Endothelial cell of umbilical vein (primary cell): Measurements from ENCODE around the gene CARMIL1. TPM values are rescaled to one million over a fixed set of nuclear protein-coding genes. Genes with fewer than 3 reads are reported as not detected.

ENCODE experiments used
- BruUV-seq: library from RNA; stranded (reverse); fragments of 400-500 nt; replicated peaks from 2 replicates; lab custom pipeline; 2021; lab: Mats Ljungman, UMichigan
- CTCF ChIA-PET: fragments of 300-600, 350-600 bp; sonication (Branson Sonifier 250); formaldehyde crosslinking; loops from one replicate; lab custom pipeline; 2021; ENCODE audit warnings: antibody characterized with exemption, inconsistent platforms; lab: Charles Lee
- POLR2A ChIA-PET: fragments of 300-600, 350-600 bp; sonication (Branson Sonifier 250); formaldehyde crosslinking; loops from one replicate; lab custom pipeline; 2021; ENCODE audit warnings: antibody characterized with exemption, inconsistent platforms; lab: Charles Lee
- DNase-seq: peaks from one replicate; pipeline ENCODE4 v3.0.0-alpha.2; 2011; ENCODE audit warnings: low read depth, low spot score
- FAIRE-seq: peaks from 2 replicates; lab custom pipeline; 2011; peaks lifted over from hg19 to GRCh38; lab: Jason Lieb, UNC
- H2AFZ ChIP-seq: 2 replicates; pipeline ENCODE4 v1.6.0; 2012; ENCODE audit warnings: low read depth, low read length, control low read depth, inconsistent platforms
- H3K27ac ChIP-seq: 2 replicates; pipeline ENCODE4 v1.5.1; 2011; ENCODE audit warnings: low read depth, mild to moderate bottlenecking, control low read depth, low read length, moderate library complexity; ENCODE audit not compliant: insufficient read depth
- H3K27me3 ChIP-seq, 2 experiments: 2 replicates each; pipeline versions ENCODE4 v1.6.0 to v1.6.1; 2011; ENCODE audit warnings: low read length in 2 of 2, mixed read lengths in 1 of 2; ENCODE audit not compliant: control insufficient read depth in 2 of 2, insufficient read depth in 2 of 2
- H3K36me3 ChIP-seq, 2 experiments: 2 replicates in 1 of 2; 3 replicates in 1 of 2; pipeline ENCODE4 v1.5.1; 2011; ENCODE audit warnings: low read length in 2 of 2, mild to moderate bottlenecking in 1 of 2, moderate library complexity in 1 of 2; ENCODE audit not compliant: control insufficient read depth in 2 of 2, insufficient read depth in 2 of 2; ENCODE audit errors: extremely low read depth in 1 of 2
- H3K4me1 ChIP-seq: 3 replicates; pipeline ENCODE4 v1.5.1; 2011; ENCODE audit warnings: mild to moderate bottlenecking, low read length; ENCODE audit not compliant: control insufficient read depth, insufficient read depth; ENCODE audit errors: extremely low read depth
- H3K4me2 ChIP-seq: 2 replicates; pipeline ENCODE4 v1.6.1; 2011; ENCODE audit warnings: low read length, control low read depth, mixed read lengths; ENCODE audit not compliant: insufficient read depth
- H3K4me3 ChIP-seq, 3 experiments: fragments of 200-600 bp in 1 of 3; sonication (generic), shearing (Covaris generic) in 1 of 3; replicated peaks in 1 of 3; 2 replicates each; pipeline ENCODE4 v1.5.1; 2011 to 2016; ENCODE audit warnings: control low read depth in 3 of 3, low read length in 3 of 3, mild to moderate bottlenecking in 2 of 3, inconsistent platforms in 1 of 3, low read depth in 1 of 3, moderate library complexity in 1 of 3; ENCODE audit not compliant: insufficient read depth in 1 of 3
- H3K79me2 ChIP-seq: 2 replicates; pipeline ENCODE4 v1.6.0; 2012; ENCODE audit warnings: low read length, inconsistent platforms; ENCODE audit not compliant: control insufficient read depth, insufficient read depth
- H3K9ac ChIP-seq: replicated peaks from 2 replicates; pipeline ENCODE3; 2011; ENCODE audit warnings: low read length, control low read depth; ENCODE audit not compliant: insufficient read depth; ENCODE audit errors: extremely low read depth
- H3K9me1 ChIP-seq: replicated peaks from 3 replicates; pipeline ENCODE4 v1.6.0; 2011; ENCODE audit warnings: mild to moderate bottlenecking, low read length; ENCODE audit not compliant: control insufficient read depth, insufficient read depth; ENCODE audit errors: extremely low read depth
- H3K9me3 ChIP-seq: replicated peaks from 2 replicates; pipeline ENCODE4 v1.5.1; 2012; ENCODE audit warnings: low read length, inconsistent platforms; ENCODE audit not compliant: control insufficient read depth, insufficient read depth
- H4K20me1 ChIP-seq: replicated peaks from 2 replicates; pipeline ENCODE3; 2011; ENCODE audit warnings: mild to moderate bottlenecking, low read length; ENCODE audit not compliant: control insufficient read depth, insufficient read depth; ENCODE audit errors: extremely low read depth
- EZH2 ChIP-seq: IDR thresholded peaks from 2 replicates; pipeline ENCODE4 v1.6.1; 2012; ENCODE audit warnings: borderline replicate concordance, low read depth, mild to moderate bottlenecking, moderate library complexity, low read length, inconsistent platforms; ENCODE audit not compliant: severe bottlenecking
- FOS ChIP-seq: IDR thresholded peaks from 2 replicates; pipeline ENCODE4 v1.6.1; 2011; ENCODE audit warnings: mild to moderate bottlenecking, low read length, moderate library complexity, borderline replicate concordance; ENCODE audit not compliant: insufficient read depth
- GATA2 ChIP-seq: IDR thresholded peaks from 2 replicates; pipeline ENCODE4 v1.7.0; 2011; ENCODE audit warnings: low read depth, mild to moderate bottlenecking, moderate library complexity, mixed read lengths, low read length; ENCODE audit not compliant: insufficient read length, insufficient read depth
- JUN ChIP-seq: IDR thresholded peaks from 2 replicates; pipeline ENCODE4 v1.6.1; 2011; ENCODE audit warnings: borderline replicate concordance, low read depth; ENCODE audit not compliant: insufficient read length, insufficient read depth
- MYC ChIP-seq: IDR thresholded peaks from one replicate; pipeline ENCODE4 v1.6.1; 2011; ENCODE audit warnings: mild to moderate bottlenecking, low read depth, low read length
- POLR2A ChIP-seq: IDR thresholded peaks from 2 replicates; pipeline ENCODE4 v1.6.1; 2012; ENCODE audit warnings: low read depth, mild to moderate bottlenecking, control low read depth, low read length
- POLR2AphosphoS5 ChIP-seq: IDR thresholded peaks from 2 replicates; pipeline ENCODE4 v1.6.1; 2012; ENCODE audit warnings: low read depth, mild to moderate bottlenecking, control low read depth, low read length, moderate library complexity; ENCODE audit not compliant: insufficient read depth
- dilution Hi-C: fragments of 300-500 bp; cut with MboI; formaldehyde crosslinking; loops from one replicate; pipeline ENCODE4 v1.15.0; 2019; ENCODE audit warnings: low sequenced_read_pairs; ENCODE audit not compliant: extremely low pct_ligation_motif_present
- intact Hi-C: fragments of 100-400 bp; cut with micrococcal nuclease; formaldehyde crosslinking; loops from one replicate; pipeline ENCODE4 v1.10.0; 2022
- polyA plus RNA-seq, 4 experiments: library from polyadenylated mRNA; depleted of rRNA in 3 of 4; stranded (reverse) in 3 of 4; unstranded in 1 of 4; fragments of >200 nt; gene quantifications; 2 replicates each; pipeline versions ENCODE4 v1.2.1 to v1.2.3, GENCODE V29; 2011 to 2012; ENCODE audit warnings: missing spikeins in 1 of 4
- total RNA-seq: library from RNA; stranded (reverse); gene quantifications from 2 replicates; pipeline ENCODE4 v1.2.3, GENCODE V29; 2021
- TF ChIP-seq, protein P1 (sequence below), 2 donors: IDR thresholded peaks; 1 replicate in 1 of 2; 2 replicates in 1 of 2; pipeline ENCODE4 v1.5.1; 2011; ENCODE audit warnings: low read length in 2 of 2, mild to moderate bottlenecking in 2 of 2, moderate library complexity in 2 of 2, control low read depth in 1 of 2, inconsistent platforms in 1 of 2, low read depth in 1 of 2; ENCODE audit not compliant: insufficient read depth in 1 of 2; ENCODE audit errors: extremely low read depth in 1 of 2
- TF ChIP-seq, protein P2 (sequence below): IDR thresholded peaks from 2 replicates; pipeline ENCODE4 v1.6.1; 2011; ENCODE audit not compliant: insufficient read depth, insufficient read length

Gene CARMIL1
- total and polyA plus RNA-seq, 2 donors (not counting 3 experiments of a cell fraction or from before 2014, with no cell fraction given): 1.3 to 8.7 TPM

DNA sequence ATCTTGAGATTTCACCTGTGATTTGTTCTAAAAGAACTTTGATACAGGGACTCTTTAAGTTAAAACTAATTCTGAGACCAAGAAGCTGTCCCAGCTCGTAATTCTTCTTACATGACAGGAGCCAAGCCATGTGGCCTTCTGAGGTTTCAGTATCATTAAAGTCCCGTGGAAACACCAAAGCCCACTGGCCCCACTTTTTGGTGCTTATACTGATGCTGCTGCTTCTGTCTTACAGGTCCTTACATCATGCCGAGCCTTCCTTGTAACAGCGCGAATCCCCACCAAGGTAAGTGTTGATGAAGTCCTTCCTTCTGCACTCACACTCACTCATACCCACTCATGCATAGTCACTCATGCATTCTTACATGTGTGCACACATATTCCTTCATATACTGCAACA lies 140.7 kb downstream of the CARMIL1 start:
- Histone ChIP-seq H3K9me1 (no peaks in the 10 kb centered on the region), H3K27me3 (peaks cover 0 to 1% of the 10 kb centered on the region in 2 experiments), H3K9ac (no peak overlapping the region), H2AFZ (no peak overlapping the region), H3K4me2 (no peak overlapping the region), H3K9me3 (no peaks in the 10 kb centered on the region), H3K36me3 (no peaks in the 10 kb centered on the region), H3K4me1 (no peaks in the 10 kb centered on the region), H4K20me1 (no peaks in the 10 kb centered on the region), H3K27ac (no peak overlapping the region), H3K4me3 (no peak overlapping the region), H3K79me2 (no peaks in the 10 kb centered on the region)
- DNase-seq (no peak), FAIRE-seq (no peak)
- POLR2A ChIA-PET: no interaction called here
- intact Hi-C loops (no loop called here), dilution Hi-C loops (no loop called here)
- CTCF ChIA-PET: no interaction called here
- TF ChIP-seq, protein P1, sequence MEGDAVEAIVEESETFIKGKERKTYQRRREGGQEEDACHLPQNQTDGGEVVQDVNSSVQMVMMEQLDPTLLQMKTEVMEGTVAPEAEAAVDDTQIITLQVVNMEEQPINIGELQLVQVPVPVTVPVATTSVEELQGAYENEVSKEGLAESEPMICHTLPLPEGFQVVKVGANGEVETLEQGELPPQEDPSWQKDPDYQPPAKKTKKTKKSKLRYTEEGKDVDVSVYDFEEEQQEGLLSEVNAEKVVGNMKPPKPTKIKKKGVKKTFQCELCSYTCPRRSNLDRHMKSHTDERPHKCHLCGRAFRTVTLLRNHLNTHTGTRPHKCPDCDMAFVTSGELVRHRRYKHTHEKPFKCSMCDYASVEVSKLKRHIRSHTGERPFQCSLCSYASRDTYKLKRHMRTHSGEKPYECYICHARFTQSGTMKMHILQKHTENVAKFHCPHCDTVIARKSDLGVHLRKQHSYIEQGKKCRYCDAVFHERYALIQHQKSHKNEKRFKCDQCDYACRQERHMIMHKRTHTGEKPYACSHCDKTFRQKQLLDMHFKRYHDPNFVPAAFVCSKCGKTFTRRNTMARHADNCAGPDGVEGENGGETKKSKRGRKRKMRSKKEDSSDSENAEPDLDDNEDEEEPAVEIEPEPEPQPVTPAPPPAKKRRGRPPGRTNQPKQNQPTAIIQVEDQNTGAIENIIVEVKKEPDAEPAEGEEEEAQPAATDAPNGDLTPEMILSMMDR (IDR thresholded peaks at IDR 0.05; ENCODE audit: extremely low read depth in 1 of 2, insufficient read depth in 1 of 2, low read depth in 1 of 2, low read length in 2 of 2): no peak
- no peak for TF ChIP-seq FOS
- no peak for TF ChIP-seq JUN
- TF ChIP-seq POLR2A: no peak
- TF ChIP-seq, protein P2, sequence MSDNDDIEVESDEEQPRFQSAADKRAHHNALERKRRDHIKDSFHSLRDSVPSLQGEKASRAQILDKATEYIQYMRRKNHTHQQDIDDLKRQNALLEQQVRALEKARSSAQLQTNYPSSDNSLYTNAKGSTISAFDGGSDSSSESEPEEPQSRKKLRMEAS: no peak
- TF ChIP-seq EZH2: no peak
- TF ChIP-seq POLR2AphosphoS5: no peak
- TF ChIP-seq GATA2: no peak
- TF ChIP-seq MYC: no peak
- no TSS peak for BruUV-seq
